Fibroblast of skin of abdomen (primary cell): ENCODE data around the gene CBS.
"Not testable (repeated sequence)": the region's sequence is repeated elsewhere in the genome, so short reads cannot be mapped to it uniquely, and the experiment has no call there.

Experiments used
- DNase-seq: peaks from one replicate; pipeline ENCODE4 v3.0.0-alpha.2; 2013

Gene CBS

GRCh38 chr21:43024439-43025136 lies 51.0 kb downstream of the CBS start:
- DNase-seq = no peak

GRCh38 chr21:43023175-43023574 lies 52.5 kb downstream of the CBS start:
- no peak for DNase-seq

GRCh38 chr21:43021756-43022600 lies 53.7 kb downstream of the CBS start:
- no peak for DNase-seq

- no peak for DNase-seq
Measured at GRCh38 chr21:43021191-43021590, 54.4 kb downstream of the CBS start.

- no peak for DNase-seq
Measured at GRCh38 chr21:43020771-43021170, 54.9 kb downstream of the CBS start.

GRCh38 chr21:43020177-43020576 lies 55.5 kb downstream of the CBS start:
- no peak for DNase-seq

GRCh38 chr21:43018519-43018918 lies 57.1 kb downstream of the CBS start:
- DNase-seq = no peak

GRCh38 chr21:43016728-43017127 lies 58.9 kb downstream of the CBS start:
- no peak for DNase-seq

GRCh38 chr21:43015906-43016540 lies 59.6 kb downstream of the CBS start:
- DNase-seq = no peak

GRCh38 chr21:43012596-43012995 lies 63.0 kb downstream of the CBS start:
- DNase-seq = no peak

GRCh38 chr21:43006874-43007208 lies 68.8 kb downstream of the CBS start:
- DNase-seq = no peak

- DNase-seq = not testable (repeated sequence)
Measured at GRCh38 chr21:43006051-43006873, 69.4 kb downstream of the CBS start.

GRCh38 chr21:43005635-43006034 lies 70.0 kb downstream of the CBS start:
- DNase-seq = no peak

- no peak for DNase-seq
Measured at GRCh38 chr21:43004926-43005325, 70.7 kb downstream of the CBS start.
